Glomerular endothelial cell (primary cell): ENCODE results near the gene DBT. TPM values are rescaled to one million over a fixed set of nuclear protein-coding genes. Genes with fewer than 3 reads are reported as not detected.
"Not testable (repeated sequence)": the region's sequence is repeated elsewhere in the genome, so short reads cannot be mapped to it uniquely, and the experiment has no call there.

Experiments
- DNase-seq: peaks from one replicate; pipeline ENCODE4 v3.0.0-alpha.2; 2011; ENCODE audit warnings: low read depth, low spot score; ENCODE audit errors: extremely low read depth
- total RNA-seq: library from RNA; depleted of rRNA; stranded (reverse); fragments of >200 nt; gene quantifications from 2 replicates; pipeline ENCODE4 v1.2.3, GENCODE V29; 2015

Gene DBT
- total RNA-seq, 1 donor from 2014 or later = 4.1 TPM

- no peak for DNase-seq
Observed at GRCh38 chr1:100252901-100253300, 3.3 kb upstream of the DBT start.

GRCh38 chr1:100250807-100251206 lies 1.2 kb upstream of the DBT start:
- no peak for DNase-seq

DNA sequence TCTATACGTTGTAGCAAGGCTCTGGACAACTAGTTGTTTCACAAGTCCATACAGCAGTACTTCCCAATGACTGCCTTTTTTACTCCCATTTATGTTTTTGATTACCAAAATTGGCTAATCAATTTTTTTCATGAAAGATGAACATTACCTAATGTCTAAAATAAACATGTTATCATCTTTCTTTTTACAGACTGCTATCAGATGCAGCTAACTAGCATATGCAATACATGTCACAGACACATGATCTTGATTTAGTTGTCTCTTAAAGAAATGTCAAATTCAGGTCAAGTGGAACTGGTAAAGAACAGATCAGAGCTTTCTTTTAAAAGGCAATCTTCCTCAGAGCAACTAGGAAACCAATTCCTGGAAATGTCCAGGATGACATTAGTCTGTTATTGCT lies 630 bp upstream of the DBT start:
- DNase-seq = no peak

DNA sequence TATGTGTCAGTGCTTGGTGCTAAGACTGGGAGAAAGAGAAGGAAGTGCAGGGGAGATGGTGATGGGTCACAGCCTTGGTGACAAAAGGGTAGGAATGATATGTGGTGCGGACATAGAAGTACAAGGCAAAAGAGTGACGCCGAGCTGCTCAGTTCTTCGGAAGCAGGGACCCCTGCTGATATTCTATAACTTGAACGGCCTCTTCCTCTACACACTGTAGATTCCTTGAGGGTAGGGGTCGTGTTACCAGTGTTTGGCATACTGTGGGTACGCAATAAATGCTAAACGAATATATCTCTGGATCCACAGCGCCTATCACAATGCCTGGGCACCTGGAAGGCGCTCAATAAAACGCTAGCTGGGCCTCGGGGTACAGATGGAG lies 488 bp downstream of the DBT start:
- DNase-seq = no peak

DNA sequence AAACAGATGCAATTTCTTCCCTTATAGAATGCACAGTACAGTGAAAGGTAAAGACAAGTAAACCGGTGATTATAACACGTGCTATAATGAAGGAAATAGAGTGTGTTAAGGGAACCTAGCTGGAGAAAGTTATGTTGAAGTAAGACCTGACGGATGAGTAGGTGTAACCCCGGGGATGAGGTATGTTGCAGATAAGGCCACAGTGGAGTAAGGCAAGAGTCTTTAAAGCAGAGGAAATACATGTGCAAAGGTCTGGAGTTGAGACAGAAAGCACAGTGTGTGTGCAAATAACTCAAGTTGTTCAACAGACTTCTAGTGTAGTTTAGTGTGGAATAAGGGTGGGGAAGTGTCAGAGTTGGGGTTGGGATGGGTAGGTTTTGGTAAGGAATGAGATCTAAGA lies 2.9 kb downstream of the DBT start:
- no peak for DNase-seq

DNA sequence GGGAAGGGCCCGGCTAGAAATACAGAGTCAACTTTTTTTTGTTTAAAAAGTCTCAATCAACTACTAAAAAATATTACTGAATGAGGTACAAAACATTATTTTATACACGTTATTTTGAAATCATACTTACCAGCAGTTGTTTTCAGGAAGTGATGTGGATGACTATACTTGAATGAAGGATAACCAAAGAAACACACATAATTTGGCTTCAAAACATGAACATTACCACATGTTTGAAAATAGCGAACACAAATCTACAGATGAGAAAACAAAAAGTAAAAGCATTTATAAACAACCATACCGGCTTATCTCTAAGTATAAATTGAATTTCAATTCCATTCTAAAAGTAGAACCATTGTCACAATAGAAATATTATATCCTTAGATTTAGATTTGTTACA lies 9.0 kb downstream of the DBT start:
- DNase-seq = no peak

DNA sequence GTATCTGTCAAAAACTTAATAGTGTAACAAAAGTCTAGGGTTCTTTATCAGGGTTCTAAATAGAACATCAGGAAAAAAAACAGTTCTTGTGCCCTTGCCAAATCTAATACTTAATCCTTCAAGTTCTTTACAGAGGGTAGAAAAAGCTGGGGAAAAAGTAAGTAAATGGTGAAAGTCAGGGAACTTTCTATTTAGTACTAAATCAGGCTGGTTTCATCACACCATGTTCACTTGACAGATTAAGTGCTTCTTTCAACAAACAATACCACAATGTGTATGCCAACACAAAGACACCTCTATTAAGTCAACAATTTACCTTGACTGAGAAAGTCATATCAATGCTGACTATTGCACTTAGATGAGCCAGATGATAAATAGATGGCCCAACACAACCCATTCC lies 9.7 kb downstream of the DBT start:
- DNase-seq = no peak

DNA sequence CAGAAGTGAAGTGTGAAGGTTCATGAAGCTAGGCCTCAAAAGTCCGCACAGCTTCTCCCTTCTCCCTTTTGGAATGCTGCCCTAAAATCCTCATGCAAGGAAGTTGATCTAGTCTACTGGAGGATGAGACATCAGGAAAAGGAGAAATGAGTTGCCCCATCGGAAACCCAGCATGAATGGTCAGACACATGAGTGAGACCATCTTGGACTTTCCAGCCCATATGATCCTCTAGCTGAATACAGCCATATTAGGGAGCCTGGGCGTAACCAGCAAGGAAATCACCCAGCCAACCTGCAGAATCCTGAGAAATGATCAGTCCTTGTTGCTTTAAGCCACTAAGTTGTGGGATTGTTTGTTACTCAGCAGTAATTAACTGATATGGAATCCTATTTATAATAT lies 12.5 kb downstream of the DBT start:
- DNase-seq = no peak

- DNase-seq = no peak
Observed at GRCh38 chr1:100234432-100234831, 15.2 kb downstream of the DBT start.

GRCh38 chr1:100233566-100233965 lies 16.1 kb downstream of the DBT start:
- DNase-seq = not testable (repeated sequence)

GRCh38 chr1:100232156-100232555 lies 17.5 kb downstream of the DBT start:
- DNase-seq = no peak

GRCh38 chr1:100231721-100232120 lies 17.9 kb downstream of the DBT start:
- DNase-seq = no peak

GRCh38 chr1:100230765-100231164 lies 18.9 kb downstream of the DBT start:
- DNase-seq = no peak

DNA sequence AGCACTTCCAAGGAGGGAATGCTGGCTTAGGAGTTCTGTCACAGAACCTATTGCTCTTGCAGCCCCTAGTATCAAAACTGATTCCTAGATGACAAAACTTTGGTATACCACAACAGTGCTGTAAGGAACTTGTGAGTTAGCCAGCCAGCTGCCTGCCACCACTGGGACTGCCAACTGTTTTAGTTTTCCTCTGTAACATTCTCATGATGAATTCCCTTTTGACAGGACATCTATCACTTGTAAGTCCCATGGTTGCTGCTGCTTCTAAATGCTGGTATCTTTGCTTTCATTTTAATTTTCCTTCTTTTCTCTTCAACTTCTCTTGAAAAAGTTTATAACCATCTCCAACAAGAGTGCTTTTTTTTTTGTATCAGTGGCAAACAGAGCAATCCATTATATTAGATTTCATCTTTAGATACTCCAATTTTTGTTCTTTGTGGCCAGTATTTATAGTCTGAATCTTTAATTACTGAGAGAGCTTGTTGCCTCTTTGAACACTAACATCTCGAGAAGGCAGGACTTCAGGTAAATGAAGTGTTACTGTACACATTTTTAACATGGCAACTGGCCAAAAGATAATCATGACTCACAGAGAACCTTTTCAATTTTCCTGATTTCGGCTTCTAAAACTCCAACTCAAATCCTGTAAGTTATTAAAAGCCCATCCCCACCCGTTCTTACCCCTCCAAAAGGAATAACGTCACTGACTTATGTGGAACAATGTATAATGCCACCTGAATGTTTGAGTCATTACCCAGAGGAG lies 19.8 kb downstream of the DBT start:
- no peak for DNase-seq

GRCh38 chr1:100222428-100222827 lies 27.2 kb downstream of the DBT start:
- DNase-seq = no peak

DNA sequence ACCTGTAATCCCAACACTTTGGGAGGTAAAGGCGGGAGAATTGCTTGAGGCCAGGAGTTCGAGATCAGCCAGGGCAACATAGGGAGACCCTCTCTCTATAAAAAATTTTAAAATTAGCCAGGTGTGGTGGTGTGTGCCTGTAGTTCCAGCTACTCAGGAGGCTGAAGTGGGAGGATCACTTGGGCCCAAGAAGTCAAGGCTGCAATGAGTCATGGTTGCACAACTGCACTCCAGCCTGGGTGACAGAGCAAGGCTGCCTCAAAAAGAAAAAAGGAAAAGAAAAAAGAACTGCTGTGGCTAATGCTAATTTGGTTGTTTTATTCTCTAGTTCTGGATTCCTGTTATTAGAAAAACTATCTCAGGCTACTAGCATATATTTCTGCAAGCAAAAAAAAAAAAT lies 29.8 kb downstream of the DBT start:
- no peak for DNase-seq

DNA sequence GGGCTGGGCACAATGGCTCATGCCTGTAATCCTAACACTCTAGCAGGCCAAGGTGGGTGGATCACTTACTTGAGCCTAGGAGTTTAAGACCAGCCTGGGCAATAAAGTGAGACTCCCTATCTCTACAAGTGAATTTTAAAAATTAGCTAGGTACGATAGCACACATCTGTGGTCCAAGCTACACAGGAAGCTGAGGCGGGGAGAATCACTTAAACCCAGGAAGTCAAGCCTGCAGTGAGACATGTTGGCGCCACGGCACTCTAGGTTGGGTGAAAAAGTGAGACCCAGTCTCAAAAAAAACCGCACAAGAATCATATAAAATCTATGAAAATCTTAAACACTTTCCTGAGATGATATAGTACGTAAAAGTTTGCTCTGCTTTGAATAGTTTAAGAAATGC lies 30.2 kb downstream of the DBT start:
- no peak for DNase-seq

DNA sequence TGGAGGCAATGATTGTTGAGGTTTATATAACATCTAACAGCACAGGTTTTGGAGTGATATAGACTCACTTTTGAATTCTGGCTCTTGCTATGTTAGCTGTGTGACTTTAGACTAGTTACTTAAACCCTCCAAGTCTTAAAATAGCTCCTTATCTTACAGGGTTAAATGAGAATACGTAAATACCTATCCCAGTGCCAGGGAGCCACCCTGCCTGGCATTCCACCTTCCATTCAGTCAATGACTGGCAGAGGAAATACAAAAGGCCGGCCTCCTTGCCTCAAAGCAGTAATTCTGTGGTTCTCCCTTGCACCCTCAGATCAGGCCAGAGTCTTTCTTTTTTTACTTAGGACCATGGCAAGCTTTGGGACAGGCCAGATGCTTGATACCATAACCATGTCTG lies 31.8 kb downstream of the DBT start:
- DNase-seq = no peak

DNA sequence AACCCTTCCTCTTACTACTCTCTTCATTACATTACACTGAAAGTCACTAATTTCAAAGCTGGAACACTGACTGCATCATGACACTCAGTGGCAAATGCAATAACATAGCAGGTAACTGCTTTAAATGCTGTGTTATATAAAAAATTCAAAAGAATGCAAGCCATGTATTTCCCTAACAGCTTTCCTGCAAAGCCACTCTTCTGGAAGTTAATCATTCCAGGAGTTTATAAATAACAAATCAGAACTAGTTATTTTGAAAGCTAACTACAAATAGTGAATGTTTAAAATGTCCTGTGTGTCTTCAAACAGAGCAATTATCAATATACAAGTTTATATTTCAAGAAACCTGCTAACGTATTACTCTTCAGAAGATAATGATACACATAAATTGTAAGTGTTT lies 34.5 kb downstream of the DBT start:
- DNase-seq = no peak

GRCh38 chr1:100213141-100213540 lies 36.5 kb downstream of the DBT start:
- no peak for DNase-seq

GRCh38 chr1:100206301-100206700 lies 43.3 kb downstream of the DBT start:
- DNase-seq = no peak

- DNase-seq = not testable (repeated sequence)
Observed at GRCh38 chr1:100205593-100205992, 44.0 kb downstream of the DBT start.

DNA sequence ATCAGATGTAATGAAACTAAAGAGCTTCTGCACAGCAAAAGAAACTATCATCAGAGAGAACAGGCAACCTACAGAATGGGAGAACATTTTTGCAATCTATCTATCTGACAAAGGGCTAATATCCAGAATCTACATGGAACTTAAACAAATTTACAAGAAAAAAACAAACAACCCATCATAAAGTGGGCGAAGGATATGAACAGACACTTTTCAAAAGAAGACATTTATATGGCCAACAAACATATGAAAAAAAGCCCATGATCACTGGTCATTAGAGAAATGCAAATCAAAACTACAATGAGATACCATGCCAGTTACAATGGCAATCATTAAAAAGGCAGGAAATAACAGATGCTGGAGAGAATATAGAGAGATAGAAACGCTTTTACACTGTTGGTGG lies 44.5 kb downstream of the DBT start:
- DNase-seq = not testable (repeated sequence)
